ENCODE measurements around the gene OR51S1. TPM values are rescaled to one million over a fixed set of nuclear protein-coding genes. Genes with fewer than 3 reads are reported as not detected.

Gene OR51S1
- total RNA-seq, 1 donor from 2014 or later: not detected

- TF ChIP-seq, protein P1, sequence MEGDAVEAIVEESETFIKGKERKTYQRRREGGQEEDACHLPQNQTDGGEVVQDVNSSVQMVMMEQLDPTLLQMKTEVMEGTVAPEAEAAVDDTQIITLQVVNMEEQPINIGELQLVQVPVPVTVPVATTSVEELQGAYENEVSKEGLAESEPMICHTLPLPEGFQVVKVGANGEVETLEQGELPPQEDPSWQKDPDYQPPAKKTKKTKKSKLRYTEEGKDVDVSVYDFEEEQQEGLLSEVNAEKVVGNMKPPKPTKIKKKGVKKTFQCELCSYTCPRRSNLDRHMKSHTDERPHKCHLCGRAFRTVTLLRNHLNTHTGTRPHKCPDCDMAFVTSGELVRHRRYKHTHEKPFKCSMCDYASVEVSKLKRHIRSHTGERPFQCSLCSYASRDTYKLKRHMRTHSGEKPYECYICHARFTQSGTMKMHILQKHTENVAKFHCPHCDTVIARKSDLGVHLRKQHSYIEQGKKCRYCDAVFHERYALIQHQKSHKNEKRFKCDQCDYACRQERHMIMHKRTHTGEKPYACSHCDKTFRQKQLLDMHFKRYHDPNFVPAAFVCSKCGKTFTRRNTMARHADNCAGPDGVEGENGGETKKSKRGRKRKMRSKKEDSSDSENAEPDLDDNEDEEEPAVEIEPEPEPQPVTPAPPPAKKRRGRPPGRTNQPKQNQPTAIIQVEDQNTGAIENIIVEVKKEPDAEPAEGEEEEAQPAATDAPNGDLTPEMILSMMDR (IDR thresholded peaks at IDR 0.05; ENCODE audit: insufficient read depth, low read length, severe bottlenecking): no peak
- H3K4me3 ChIP-seq (ENCODE audit: low read depth, low read length): no peak overlapping the region
- FAIRE-seq: no peak
Observed at GRCh38 chr11:4884361-4884760, 35.4 kb upstream of the OR51S1 start.

GRCh38 chr11:4882543-4882942 lies 33.5 kb upstream of the OR51S1 start:
- DNase-seq (ENCODE audit: low read depth): no peak
- H3K36me3 ChIP-seq (ENCODE audit: control insufficient read depth, insufficient read depth, low read length): no peaks in the 10 kb centered on the region
- no peak for FAIRE-seq
- H3K4me3 ChIP-seq (ENCODE audit: low read depth, low read length): no peak overlapping the region
- no peaks in the 10 kb centered on the region for H3K27me3 ChIP-seq (ENCODE audit: control insufficient read depth, insufficient read depth, low read length)
- TF ChIP-seq, protein P1 (IDR thresholded peaks at IDR 0.05; ENCODE audit: insufficient read depth, low read length, severe bottlenecking): no peak

More at GRCh38 chr11:4884361-4884760, 35.4 kb upstream of the OR51S1 start:
- Histone ChIP-seq H3K36me3 (ENCODE audit: control insufficient read depth, insufficient read depth, low read length) (no peaks in the 10 kb centered on the region), H3K27me3 (ENCODE audit: control insufficient read depth, insufficient read depth, low read length) (no peaks in the 10 kb centered on the region)
- DNase-seq (ENCODE audit: low read depth): no peak

DNA sequence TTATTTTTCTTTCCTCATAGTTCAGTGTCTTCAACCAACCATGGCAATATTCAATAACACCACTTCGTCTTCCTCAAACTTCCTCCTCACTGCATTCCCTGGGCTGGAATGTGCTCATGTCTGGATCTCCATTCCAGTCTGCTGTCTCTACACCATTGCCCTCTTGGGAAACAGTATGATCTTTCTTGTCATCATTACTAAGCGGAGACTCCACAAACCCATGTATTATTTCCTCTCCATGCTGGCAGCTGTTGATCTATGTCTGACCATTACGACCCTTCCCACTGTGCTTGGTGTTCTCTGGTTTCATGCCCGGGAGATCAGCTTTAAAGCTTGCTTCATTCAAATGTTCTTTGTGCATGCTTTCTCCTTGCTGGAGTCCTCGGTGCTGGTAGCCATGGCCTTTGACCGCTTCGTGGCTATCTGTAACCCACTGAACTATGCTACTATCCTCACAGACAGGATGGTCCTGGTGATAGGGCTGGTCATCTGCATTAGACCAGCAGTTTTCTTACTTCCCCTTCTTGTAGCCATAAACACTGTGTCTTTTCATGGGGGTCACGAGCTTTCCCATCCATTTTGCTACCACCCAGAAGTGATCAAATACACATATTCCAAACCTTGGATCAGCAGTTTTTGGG lies 33.0 kb upstream of the OR51S1 start, which contains the start of gene OR51T1:
OR51T1 (plus strand) TSS at position 41 of the 641 bp plus-strand sequence; CDS start at position 41, 0 bp downstream.
- DNase-seq (ENCODE audit: low read depth): no peak
- H3K36me3 ChIP-seq (ENCODE audit: control insufficient read depth, insufficient read depth, low read length): no peaks in the 10 kb centered on the region
- H3K4me3 ChIP-seq (ENCODE audit: low read depth, low read length): no peak within 1 kb of the TSS
- H3K27me3 ChIP-seq (ENCODE audit: control insufficient read depth, insufficient read depth, low read length): no peaks in the 10 kb centered on the region
- peak; percentile 52 for FAIRE-seq
- TF ChIP-seq, protein P1 (IDR thresholded peaks at IDR 0.05; ENCODE audit: insufficient read depth, low read length, severe bottlenecking): no peak

GRCh38 chr11:4881188-4881587 lies 32.2 kb upstream of the OR51S1 start:
- TF ChIP-seq, protein P1 (IDR thresholded peaks at IDR 0.05; ENCODE audit: insufficient read depth, low read length, severe bottlenecking): no peak
- FAIRE-seq (no peak), DNase-seq (ENCODE audit: low read depth) (no peak)

DNA sequence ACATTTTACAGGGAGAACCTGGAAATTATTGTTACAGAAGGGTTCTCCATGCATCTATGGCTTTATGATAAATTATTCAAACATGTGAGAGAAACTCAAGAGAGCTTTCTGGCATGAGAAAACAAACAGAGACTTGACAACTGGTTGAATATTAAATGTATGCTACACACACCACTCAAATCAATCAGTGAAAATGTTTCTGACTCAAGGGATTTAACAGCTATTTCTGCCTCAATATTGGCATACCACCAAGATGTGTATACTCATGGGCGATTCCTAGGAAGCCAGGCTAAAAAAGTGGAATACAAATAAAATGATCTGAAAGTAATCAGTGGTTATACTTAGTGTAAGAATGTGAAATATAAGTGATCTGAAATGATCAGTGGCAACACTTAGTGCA lies 16.8 kb upstream of the OR51S1 start:
- Histone ChIP-seq H3K36me3 (ENCODE audit: control insufficient read depth, insufficient read depth, low read length) (no peaks in the 10 kb centered on the region), H3K4me3 (ENCODE audit: low read depth, low read length) (no peak overlapping the region), H3K27me3 (ENCODE audit: control insufficient read depth, insufficient read depth, low read length) (no peaks in the 10 kb centered on the region)
- DNase-seq (ENCODE audit: low read depth) (no peak), FAIRE-seq (no peak)
- TF ChIP-seq, protein P1 (IDR thresholded peaks at IDR 0.05; ENCODE audit: insufficient read depth, low read length, severe bottlenecking): no peak

More at GRCh38 chr11:4881188-4881587, 32.2 kb upstream of the OR51S1 start:
- Histone ChIP-seq H3K4me3 (ENCODE audit: low read depth, low read length) (no peak overlapping the region), H3K36me3 (ENCODE audit: control insufficient read depth, insufficient read depth, low read length) (no peaks in the 10 kb centered on the region), H3K27me3 (ENCODE audit: control insufficient read depth, insufficient read depth, low read length) (no peaks in the 10 kb centered on the region)

- TF ChIP-seq, protein P1 (IDR thresholded peaks at IDR 0.05; ENCODE audit: insufficient read depth, low read length, severe bottlenecking): no peak
- H3K36me3 ChIP-seq (ENCODE audit: control insufficient read depth, insufficient read depth, low read length): no peaks in the 10 kb centered on the region
- no peaks in the 10 kb centered on the region for H3K27me3 ChIP-seq (ENCODE audit: control insufficient read depth, insufficient read depth, low read length)
- no peak for FAIRE-seq
- no peak overlapping the region for H3K4me3 ChIP-seq (ENCODE audit: low read depth, low read length)
- no peak for DNase-seq (ENCODE audit: low read depth)
Observed at GRCh38 chr11:4863876-4864275, 14.9 kb upstream of the OR51S1 start.
